K562 (cell line): Measurements from ENCODE around the gene RRAD. TPM values are rescaled to one million over a fixed set of nuclear protein-coding genes. Genes with fewer than 3 reads are reported as not detected.

Experiments used
- ATAC-seq: fragments of 200-7000 bp; cut with Tn5 transposase; 3 replicates; pipeline ENCODE4 v1.9.1; 2020; ENCODE audit warnings: moderate library complexity
- BruUV-seq: library from RNA; stranded (reverse); fragments of 400-500 nt; replicated peaks from 2 replicates; lab custom pipeline; 2021; lab: Mats Ljungman, UMichigan
- CTCF ChIA-PET: fragments of 300-600 bp; formaldehyde crosslinking; extraction: SDS; loops from one replicate; lab custom pipeline; 2021; ENCODE audit warnings: low intra/inter-chr PET ratio; lab: Yijun Ruan, JAX
- POLR2A ChIA-PET: fragments of 300-600, 350-650 bp; sonication (Branson Sonifier 250); formaldehyde crosslinking; extraction: SDS; loops from one replicate; lab custom pipeline; 2021; ENCODE audit warnings: antibody characterized with exemption, inconsistent platforms; lab: Yijun Ruan, JAX
- DNase-seq, 4 experiments: peaks; one replicate each; pipeline versions ENCODE4 v3.0.0 to v3.0.0-alpha.2; 2011 to 2018; ENCODE audit warnings: low spot score in 3 of 4, mixed read lengths in 3 of 4; ENCODE audit errors: extremely low read depth in 1 of 4
- FAIRE-seq: peaks from 2 replicates; lab custom pipeline; 2011; peaks lifted over from hg19 to GRCh38; lab: Jason Lieb, UNC
- H2AFZ ChIP-seq: 2 replicates; pipeline ENCODE4 v1.6.0; 2011; ENCODE audit warnings: low read depth, low read length, control low read depth, inconsistent platforms
- H3K27ac ChIP-seq: fragments of 200-600 bp; 3 replicates; pipeline ENCODE4 v1.8.0; 2011; ENCODE audit warnings: low read depth, mild to moderate bottlenecking, control low read depth, inconsistent platforms, low read length, moderate library complexity, mixed read lengths; ENCODE audit errors: extremely low read depth
- H3K27me3 ChIP-seq, 2 experiments: fragments of 300-600 bp in 1 of 2; 2 replicates in 1 of 2; 3 replicates in 1 of 2; pipeline versions ENCODE4 v1.6.0 to v1.8.0; 2011; ENCODE audit warnings: inconsistent platforms in 2 of 2, low read length in 2 of 2, mild to moderate bottlenecking in 1 of 2, mixed read lengths in 1 of 2, moderate library complexity in 1 of 2; ENCODE audit not compliant: control insufficient read depth in 2 of 2, insufficient read depth in 2 of 2
- H3K36me3 ChIP-seq: fragments of 300-600 bp; 3 replicates; pipeline ENCODE4 v1.8.0; 2011; ENCODE audit warnings: mild to moderate bottlenecking, low read length, inconsistent platforms; ENCODE audit not compliant: control insufficient read depth, insufficient read depth
- H3K4me1 ChIP-seq, 2 experiments: fragments of 200-600 bp in 1 of 2; replicated peaks in 1 of 2; 2 replicates in 1 of 2; 3 replicates in 1 of 2; pipeline versions ENCODE4 v1.5.1 to v1.8.0; 2011; ENCODE audit warnings: inconsistent platforms in 2 of 2, low read length in 2 of 2, mild to moderate bottlenecking in 1 of 2, mixed read lengths in 1 of 2, moderate library complexity in 1 of 2; ENCODE audit not compliant: control insufficient read depth in 2 of 2, insufficient read depth in 2 of 2
- H3K4me2 ChIP-seq: 2 replicates; pipeline ENCODE4 v1.6.1; 2011; ENCODE audit warnings: low read length, control low read depth, inconsistent platforms, mixed read lengths; ENCODE audit not compliant: insufficient read depth
- H3K4me3 ChIP-seq: fragments of 200-600 bp; sonication (generic), shearing (Covaris generic); 2 replicates; pipeline ENCODE4 v1.5.1; 2016; ENCODE audit warnings: control low read depth, inconsistent platforms
- H3K79me2 ChIP-seq: fragments of 200-600 bp; 3 replicates; pipeline ENCODE4 v1.8.0; 2011; ENCODE audit warnings: low read length, inconsistent platforms; ENCODE audit not compliant: control insufficient read depth, insufficient read depth
- H3K9ac ChIP-seq, 2 experiments: 2 replicates each; pipeline versions ENCODE4 v1.6.0 to v1.6.1; 2011; ENCODE audit warnings: low read depth in 2 of 2, low read length in 2 of 2, control low read depth in 1 of 2, inconsistent platforms in 1 of 2, mild to moderate bottlenecking in 1 of 2, mixed read lengths in 1 of 2; ENCODE audit not compliant: insufficient read depth in 1 of 2
- H3K9me1 ChIP-seq: one replicate; pipeline ENCODE4 v1.6.0; 2011; ENCODE audit warnings: inconsistent platforms, mild to moderate bottlenecking, low read length, moderate library complexity; ENCODE audit not compliant: control insufficient read depth, insufficient read depth
- H3K9me3 ChIP-seq: replicated peaks from 2 replicates; pipeline ENCODE4 v1.5.1; 2011; ENCODE audit warnings: low read depth, low read length, inconsistent platforms; ENCODE audit not compliant: control insufficient read depth, insufficient read depth
- H4K20me1 ChIP-seq: replicated peaks from 2 replicates; pipeline ENCODE4 v1.6.1; 2011; ENCODE audit warnings: low read length, inconsistent platforms, mixed read lengths; ENCODE audit not compliant: control insufficient read depth, insufficient read depth
- BCOR ChIP-seq: fragments of 450-650 bp; IDR thresholded peaks from 2 replicates; pipeline ENCODE4 v1.6.1; 2016
- HMG20A ChIP-seq: fragments of 450-650 bp; formaldehyde crosslinking; conservative IDR thresholded peaks from 2 replicates; pipeline ENCODE4 v1.4.0; 2020; ENCODE audit warnings: mild to moderate bottlenecking, mixed read lengths
- MECOM ChIP-seq: fragments of 250-450 bp; sonication (Bioruptor Pico); IDR thresholded peaks from 2 replicates; pipeline ENCODE4 v1.8.0; 2022; ENCODE audit warnings: inconsistent platforms
- MYBL2 ChIP-seq, 2 experiments: fragments of 450-650 bp in 1 of 2; sonication (generic) in 1 of 2; formaldehyde crosslinking in 1 of 2; IDR thresholded peaks; 2 replicates each; pipeline versions ENCODE4 v1.6.1 to v1.8.1; 2017 to 2022; ENCODE audit warnings: borderline replicate concordance in 1 of 2, inconsistent platforms in 1 of 2, low read depth in 1 of 2, mild to moderate bottlenecking in 1 of 2, missing genetic modification reagents in 1 of 2, moderate library complexity in 1 of 2
- RNF2 ChIP-seq: sonication (generic); IDR thresholded peaks from 2 replicates; pipeline ENCODE4 v1.6.1; 2016
- SUPT5H ChIP-seq: fragments of 450-650 bp; IDR thresholded peaks from 2 replicates; pipeline ENCODE4 v1.6.1; 2016
- TAF15 ChIP-seq: fragments of 200-400 bp; formaldehyde crosslinking; IDR thresholded peaks from 2 replicates; pipeline ENCODE4 v1.6.1; 2017; ENCODE audit warnings: mild to moderate bottlenecking, low read depth, low read length, moderate library complexity
- TEAD4 ChIP-seq, 2 experiments: sonication (generic) in 1 of 2; formaldehyde crosslinking in 1 of 2; IDR thresholded peaks; 2 replicates each; pipeline versions ENCODE4 v1.6.1 to v1.8.0; 2012 to 2022; ENCODE audit warnings: borderline replicate concordance in 1 of 2, inconsistent platforms in 1 of 2, low read length in 1 of 2, mild to moderate bottlenecking in 1 of 2, missing genetic modification reagents in 1 of 2
- ZNF165 ChIP-seq: fragments of 250-450 bp; sonication (Bioruptor Pico); IDR thresholded peaks from 2 replicates; pipeline ENCODE4 v1.4.0; 2020; ENCODE audit warnings: borderline replicate concordance
- ZNF764 ChIP-seq: fragments of 250-450 bp; sonication (Bioruptor Pico); IDR thresholded peaks from 2 replicates; pipeline ENCODE4 v1.4.0; 2020; ENCODE audit warnings: low read depth, mild to moderate bottlenecking, moderate library complexity
- ZNF766 ChIP-seq: fragments of 200-800 bp; sonication (Bioruptor generic); conservative IDR thresholded peaks from 2 replicates; pipeline ENCODE4 v1.6.1; 2016; ENCODE audit warnings: missing genetic modification characterization, missing compliant biosample characterization
- WGBS: fragments of 100-300 bp; shearing (Covaris generic); methylation state at CpG from one replicate; pipeline ENCODE4 v1.1.6; 2016; ENCODE audit warnings: low coverage, mixed read lengths; ENCODE audit not compliant: insufficient coverage; ENCODE audit errors: missing lambda C conversion rate; 5-methylcytosine and 5-hydroxymethylcytosine counted together
- in situ Hi-C: fragments of 300-500 bp; cut with MboI; formaldehyde crosslinking; loops from 4 replicates; pipeline ENCODE4 v1.15.0; 2018; ENCODE audit warnings: inconsistent platforms, mixed read lengths
- intact Hi-C: fragments of 100-400 bp; cut with micrococcal nuclease; formaldehyde crosslinking; loops from 2 replicates; pipeline ENCODE4 v1.14.2; 2022
- polyA plus RNA-seq, 8 experiments: library from polyadenylated mRNA; depleted of rRNA in 4 of 8; stranded (reverse) in 5 of 8; unstranded in 3 of 8; fragments of >200 nt; fragmentation: Nextera tagmentation in 2 of 8; fragmentation: Illumina TruSeq in 1 of 8; extraction: Ambion mirVana in 2 of 8; extraction: Trizol in 1 of 8; gene quantifications; 2 replicates each; pipeline versions ENCODE4 v1.2.1 to v1.2.3, GENCODE V29; 2011 to 2014; ENCODE audit warnings: inconsistent platforms in 1 of 8, missing spikeins in 1 of 8
- total RNA-seq, 7 experiments: library from RNA; depleted of rRNA in 6 of 7; stranded (reverse); fragments of >200 nt in 6 of 7; fragmentation: Illumina TruSeq in 2 of 7; extraction: Trizol in 2 of 7; gene quantifications; 2 replicates each; pipeline versions ENCODE4 v1.2.1 to v1.2.3, GENCODE V29; 2011 to 2021; ENCODE audit warnings: low replicate concordance in 1 of 7
- TF ChIP-seq, protein P1 (sequence below): fragments of 250-450 bp; sonication (Bioruptor Pico); IDR thresholded peaks from 2 replicates; pipeline ENCODE4 v1.5.0; 2021; ENCODE audit warnings: mild to moderate bottlenecking, borderline replicate concordance
- TF ChIP-seq, protein P2 (sequence below): sonication (generic); formaldehyde crosslinking; IDR thresholded peaks from 2 replicates; pipeline ENCODE4 v1.8.0; 2022; ENCODE audit warnings: mild to moderate bottlenecking, missing genetic modification reagents

Gene RRAD
- total and polyA plus RNA-seq, 9 of the 15 experiments (the other 6 are each of a cell fraction or from before 2014, with no cell fraction given): 0.09 to 0.20 (median 0.13) TPM; not detected in 5

DNA sequence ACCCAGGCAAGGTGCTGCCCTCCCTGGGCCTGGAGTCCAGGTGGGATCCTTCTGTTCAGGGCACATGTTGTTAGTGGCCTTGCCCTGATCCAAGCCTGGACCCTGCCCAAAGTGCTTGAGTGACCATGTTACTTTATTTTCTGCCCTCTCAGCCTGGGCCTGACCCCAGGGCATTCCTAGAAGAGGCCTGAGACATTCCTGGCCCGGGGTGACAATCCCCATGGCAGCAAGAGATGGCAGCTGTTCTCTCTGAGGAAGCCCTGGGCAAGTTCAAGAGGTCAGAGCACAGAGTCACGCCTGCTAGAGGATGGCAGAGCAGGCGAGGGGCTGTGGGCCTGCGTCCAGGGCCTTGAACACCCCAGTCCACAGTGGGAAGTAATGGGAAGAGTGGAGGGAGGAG, 11.6 kb downstream of the RRAD start:
- Histone ChIP-seq H3K27me3 (peaks cover 15 to 45% of the 10 kb centered on the region in 2 experiments; a peak in 4 of 5 replicates), H3K79me2 (no peaks in the 10 kb centered on the region), H3K9me1 (no peaks in the 10 kb centered on the region), H3K36me3 (no peaks in the 10 kb centered on the region), H3K9ac (no peak overlapping the region), H3K4me3 (no peak overlapping the region), H4K20me1 (no peaks in the 10 kb centered on the region), H3K4me1 (peaks cover 0 to 9% of the 10 kb centered on the region in 2 experiments; a peak in 2 of 5 replicates), H3K27ac (no peak overlapping the region)
- DNase-seq: no peak
- FAIRE-seq: no peak
- in situ Hi-C loops: no loop called here
- CTCF ChIA-PET: no interaction called here
- TF ChIP-seq ZNF764 (CRISPR knock-in tag): no peak
- TF ChIP-seq, protein P1, sequence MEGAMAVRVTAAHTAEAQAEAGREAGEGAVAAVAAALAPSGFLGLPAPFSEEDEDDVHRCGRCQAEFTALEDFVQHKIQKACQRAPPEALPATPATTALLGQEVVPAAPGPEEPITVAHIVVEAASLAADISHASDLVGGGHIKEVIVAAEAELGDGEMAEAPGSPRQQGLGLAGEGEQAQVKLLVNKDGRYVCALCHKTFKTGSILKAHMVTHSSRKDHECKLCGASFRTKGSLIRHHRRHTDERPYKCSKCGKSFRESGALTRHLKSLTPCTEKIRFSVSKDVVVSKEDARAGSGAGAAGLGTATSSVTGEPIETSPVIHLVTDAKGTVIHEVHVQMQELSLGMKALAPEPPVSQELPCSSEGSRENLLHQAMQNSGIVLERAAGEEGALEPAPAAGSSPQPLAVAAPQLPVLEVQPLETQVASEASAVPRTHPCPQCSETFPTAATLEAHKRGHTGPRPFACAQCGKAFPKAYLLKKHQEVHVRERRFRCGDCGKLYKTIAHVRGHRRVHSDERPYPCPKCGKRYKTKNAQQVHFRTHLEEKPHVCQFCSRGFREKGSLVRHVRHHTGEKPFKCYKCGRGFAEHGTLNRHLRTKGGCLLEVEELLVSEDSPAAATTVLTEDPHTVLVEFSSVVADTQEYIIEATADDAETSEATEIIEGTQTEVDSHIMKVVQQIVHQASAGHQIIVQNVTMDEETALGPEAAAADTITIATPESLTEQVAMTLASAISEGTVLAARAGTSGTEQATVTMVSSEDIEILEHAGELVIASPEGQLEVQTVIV: no peak
- TF ChIP-seq MYBL2 (IDR thresholded peaks at IDR 0.05; ENCODE audit: low read depth): no peak
- no peak for TF ChIP-seq MYBL2 (CRISPR knock-in tag; IDR thresholded peaks at IDR 0.05; ENCODE audit: borderline replicate concordance)
- no peak for TF ChIP-seq ZNF766
- no peak for TF ChIP-seq RNF2
- TF ChIP-seq MECOM (CRISPR knock-in tag): no peak
- TF ChIP-seq HMG20A (CRISPR knock-in tag): no peak
- TF ChIP-seq TEAD4 (IDR thresholded peaks at IDR 0.05; ENCODE audit: low read length): no peak
- TF ChIP-seq TEAD4 (CRISPR knock-in tag; IDR thresholded peaks at IDR 0.05; ENCODE audit: borderline replicate concordance): no peak
- TF ChIP-seq SUPT5H: no peak
- TF ChIP-seq, protein P2, sequence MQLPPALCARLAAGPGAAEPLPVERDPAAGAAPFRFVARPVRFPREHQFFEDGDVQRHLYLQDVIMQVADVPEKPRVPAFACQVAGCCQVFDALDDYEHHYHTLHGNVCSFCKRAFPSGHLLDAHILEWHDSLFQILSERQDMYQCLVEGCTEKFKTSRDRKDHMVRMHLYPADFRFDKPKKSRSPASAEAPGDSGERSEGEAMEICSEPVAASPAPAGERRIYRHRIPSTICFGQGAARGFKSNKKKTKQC (CRISPR knock-in tag): no peak
- no peak for TF ChIP-seq BCOR
- no peak for TF ChIP-seq TAF15
- no peak for TF ChIP-seq ZNF165 (CRISPR knock-in tag)
- TF ChIP-seq, all 486 proteins: peak for 0
- H3K9me3 ChIP-seq: no peaks in the 10 kb centered on the region
- ATAC-seq: no peak
- H2AFZ ChIP-seq: no peak overlapping the region
- intact Hi-C loops: no loop called here
- no peak overlapping the region for H3K4me2 ChIP-seq
- POLR2A ChIA-PET: interaction anchor here (0.6 to 1.2 kb wide), 2 partner anchors 8 to 13 kb away, joined by 3 to 6 read pairs; no protein-coding TSS in a partner anchor
- BruUV-seq: no TSS peak
- WGBS: 3% methylated on average over 4 of the region's 4 CpGs
